Activated CD4-positive, alpha-beta T cell treated with anti-CD3 and anti-CD28 coated beads, Interleukin-2, amount 10 ng/mL, durations not matched to agents 7 days and 5 days (primary cell): Measurements from ENCODE around the gene OXSR1. TPM values are rescaled to one million over a fixed set of nuclear protein-coding genes. Genes with fewer than 3 reads are reported as not detected.
"Not testable (repeated sequence)": the region's sequence is repeated elsewhere in the genome, so short reads cannot be mapped to it uniquely, and the experiment has no call there.

Experiments used
- CTCF ChIA-PET: fragments of 350-600 bp; sonication (Branson Sonifier 250); formaldehyde crosslinking; loops from one replicate; lab custom pipeline; 2021; ENCODE audit warnings: antibody characterized with exemption; lab: Charles Lee
- POLR2A ChIA-PET: fragments of 350-600 bp; sonication (Branson Sonifier 250); formaldehyde crosslinking; loops from one replicate; lab custom pipeline; 2021; ENCODE audit warnings: antibody characterized with exemption; lab: Charles Lee
- DNase-seq: peaks from one replicate; pipeline ENCODE4 v3.0.0-alpha.2; 2020
- H3K27ac Mint-ChIP-seq: one replicate; pipeline ENCODE4 v1.8.0; 2021; ENCODE audit warnings: mild to moderate bottlenecking, moderate library complexity, mixed read lengths
- H3K27me3 Mint-ChIP-seq: one replicate; pipeline ENCODE4 v1.8.0; 2021; ENCODE audit warnings: mixed read lengths
- H3K36me3 Mint-ChIP-seq: one replicate; pipeline ENCODE4 v1.8.0; 2021; ENCODE audit warnings: low read depth, mixed read lengths
- H3K4me1 Mint-ChIP-seq: one replicate; pipeline ENCODE4 v1.8.0; 2021; ENCODE audit warnings: mixed read lengths
- H3K4me3 Mint-ChIP-seq: one replicate; pipeline ENCODE4 v1.8.0; 2021; ENCODE audit warnings: mild to moderate bottlenecking, moderate library complexity, mixed read lengths
- H3K9me3 Mint-ChIP-seq: one replicate; pipeline ENCODE4 v1.8.0; 2021; ENCODE audit warnings: mixed read lengths
- total RNA-seq, 2 experiments: library from RNA; stranded (reverse); gene quantifications; one replicate each; pipeline ENCODE4 v1.2.3, GENCODE V29; 2021

The OXSR1 gene
- total RNA-seq, 2 experiments from 2014 or later: 52.4 to 57.3 TPM

GRCh38 chr3:38133209-38133556 is 32.2 kb upstream of the OXSR1 start:
- Mint-ChIP-seq H3K4me3 (no peak overlapping the region), H3K27me3 (no peaks in the 10 kb centered on the region), H3K9me3 (no peaks in the 10 kb centered on the region), H3K4me1 (peaks cover 44% of the 10 kb centered on the region), H3K27ac (no peak overlapping the region), H3K36me3 (peaks cover 55% of the 10 kb centered on the region)
- CTCF ChIA-PET: interaction anchor here (1.1 to 1.6 kb wide), 3 partner anchors 10 to 30 kb away, joined by 3 to 4 read pairs (median 3); no protein-coding TSS in a partner anchor
- DNase-seq: no peak
- POLR2A ChIA-PET: no interaction called here

DNA sequence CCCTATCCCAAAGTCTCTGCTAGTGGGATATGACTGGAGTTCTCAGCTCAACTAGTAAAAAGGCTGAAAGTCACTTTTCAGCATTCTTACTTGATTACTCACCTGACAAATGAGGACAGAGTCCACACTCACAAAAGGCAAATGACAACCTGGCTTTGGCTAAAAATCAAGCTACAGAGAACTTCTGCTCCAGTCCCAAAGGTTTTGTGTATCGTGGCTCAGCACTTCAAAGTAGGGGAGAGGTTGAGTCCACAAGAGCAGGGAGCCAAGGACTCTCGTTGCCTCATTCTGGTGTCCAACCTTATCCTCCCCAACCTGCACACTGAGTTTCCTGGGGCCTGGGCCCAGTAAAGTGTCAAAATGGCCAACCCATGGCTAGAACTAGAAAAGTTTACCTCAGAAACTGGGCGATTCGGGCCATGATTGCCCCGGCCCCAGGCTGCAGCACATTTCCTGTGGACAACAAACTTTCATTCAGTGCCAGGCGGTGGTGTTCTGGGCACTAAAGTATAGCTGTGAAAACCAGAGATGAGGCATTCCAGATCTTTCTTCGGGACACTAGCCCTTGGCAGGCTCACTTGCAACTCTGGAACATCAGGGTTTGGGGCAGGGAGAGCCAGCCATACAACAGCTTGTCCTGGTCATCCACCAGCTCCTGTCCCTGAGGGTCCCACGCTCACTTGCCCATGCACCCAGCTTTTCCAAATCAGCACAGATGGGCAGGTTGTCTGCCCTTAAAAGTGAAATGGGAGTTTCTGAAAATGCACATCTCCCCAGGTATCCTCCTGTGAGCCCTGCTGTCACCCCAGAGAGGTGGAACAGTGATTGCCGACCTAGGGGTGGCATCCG is 31.6 kb upstream of the OXSR1 start:
- ChIA-PET CTCF (interaction anchor here (1.1 to 1.6 kb wide), 3 partner anchors 9 to 29 kb away, joined by 3 to 4 read pairs (median 3); no protein-coding TSS in a partner anchor), POLR2A (no interaction called here)
- peaks cover 46% of the 10 kb centered on the region for H3K4me1 Mint-ChIP-seq
- H3K27ac Mint-ChIP-seq: peak overlapping the region; percentile 48
- DNase-seq: no peak
- no peaks in the 10 kb centered on the region for H3K27me3 Mint-ChIP-seq
- H3K9me3 Mint-ChIP-seq: no peaks in the 10 kb centered on the region
- peaks cover 53% of the 10 kb centered on the region for H3K36me3 Mint-ChIP-seq
- H3K4me3 Mint-ChIP-seq: no peak overlapping the region

- DNase-seq, H3K9me3 Mint-ChIP-seq, H3K27me3 Mint-ChIP-seq, POLR2A ChIA-PET: not testable (repeated sequence)
- H3K4me1 Mint-ChIP-seq: peaks cover 52% of the 10 kb centered on the region
- H3K4me3 Mint-ChIP-seq: peak overlapping the region; percentile 84
- CTCF ChIA-PET: interaction anchor here (1.5 to 1.6 kb wide), 2 partner anchors 8 to 29 kb away, joined by 3 to 4 read pairs; no protein-coding TSS in a partner anchor
- peaks cover 55% of the 10 kb centered on the region for H3K36me3 Mint-ChIP-seq
- peak overlapping the region; percentile 99 for H3K27ac Mint-ChIP-seq
These were observed 30.7 kb upstream of the OXSR1 start for GRCh38 chr3:38134517-38135143.

- H3K36me3 Mint-ChIP-seq: peaks cover 57% of the 10 kb centered on the region
These were observed 29.6 kb upstream of the OXSR1 start for GRCh38 chr3:38135621-38136277.

GRCh38 chr3:38136393-38136776 is 29.0 kb upstream of the OXSR1 start:
- peak overlapping the region; percentile 84 for H3K4me3 Mint-ChIP-seq
- ChIA-PET CTCF (interaction anchor here (0.8 to 1.8 kb wide), 5 partner anchors 27 to 343 kb away, joined by 3 to 8 read pairs (median 4); partner anchors contain the start of gene OXSR1), POLR2A (interaction anchor here (2.6 kb wide), 1 partner anchor 29 kb away, joined by 17 read pairs; the partner anchor contains the start of gene OXSR1)
- DNase-seq: peak; percentile 20
- H3K27ac Mint-ChIP-seq: peak overlapping the region; percentile 99
- H3K36me3 Mint-ChIP-seq: peaks cover 58% of the 10 kb centered on the region
- H3K4me1 Mint-ChIP-seq: peaks cover 66% of the 10 kb centered on the region
- no peaks in the 10 kb centered on the region for H3K27me3 Mint-ChIP-seq
- no peaks in the 10 kb centered on the region for H3K9me3 Mint-ChIP-seq

More at GRCh38 chr3:38135621-38136277, 29.6 kb upstream of the OXSR1 start:
- peak; percentile 76 for DNase-seq
- CTCF ChIA-PET: interaction anchor here (1.5 kb wide), 1 partner anchor 183 kb away, joined by 4 read pairs; no protein-coding TSS in a partner anchor
- peak overlapping the region; percentile 84 for H3K4me3 Mint-ChIP-seq
- H3K27me3 Mint-ChIP-seq, H3K9me3 Mint-ChIP-seq: not testable (repeated sequence)
- H3K4me1 Mint-ChIP-seq: peaks cover 61% of the 10 kb centered on the region
- POLR2A ChIA-PET: interaction anchor here (2.6 kb wide), 1 partner anchor 29 kb away, joined by 17 read pairs; the partner anchor contains the start of gene OXSR1
- H3K27ac Mint-ChIP-seq: peak overlapping the region; percentile 99

GRCh38 chr3:38136777-38137614 is 28.3 kb upstream of the OXSR1 start, which contains the start of gene ACAA1:
Gene ACAA1, minus strand, starts transcription at chr3:38137127. Its CDS starts 92 bp downstream, at chr3:38137035.
- DNase-seq: peak; percentile 99
- H3K27me3 Mint-ChIP-seq: no peaks in the 10 kb centered on the region
- H3K27ac Mint-ChIP-seq: peak within 1 kb of the TSS; percentile 99
- ChIA-PET CTCF (interaction anchor here (0.6 to 1.8 kb wide), 9 partner anchors 9 to 343 kb away, joined by 3 to 8 read pairs (median 4); partner anchors contain the start of gene OXSR1), POLR2A (interaction anchor here (0.6 to 2.6 kb wide), 3 partner anchors 17 to 911 kb away, joined by 6 to 17 read pairs (median 7); partner anchors contain the start of gene OXSR1)
- H3K36me3 Mint-ChIP-seq: peaks cover 59% of the 10 kb centered on the region
- H3K4me3 Mint-ChIP-seq: peak within 1 kb of the TSS; percentile 84
- peaks cover 68% of the 10 kb centered on the region for H3K4me1 Mint-ChIP-seq
- no peaks in the 10 kb centered on the region for H3K9me3 Mint-ChIP-seq

- Mint-ChIP-seq H3K9me3 (no peaks in the 10 kb centered on the region), H3K4me3 (peak overlapping the region; percentile 84), H3K36me3 (peaks cover 65% of the 10 kb centered on the region), H3K4me1 (peaks cover 69% of the 10 kb centered on the region), H3K27ac (peak overlapping the region; percentile 99), H3K27me3 (no peaks in the 10 kb centered on the region)
- peak; percentile 26 for DNase-seq
- ChIA-PET POLR2A (interaction anchor here (0.6 to 2.6 kb wide), 2 partner anchors 27 to 912 kb away, joined by 6 to 17 read pairs; partner anchors contain the start of gene OXSR1), CTCF (interaction anchor here (0.6 to 1.8 kb wide), 8 partner anchors 9 to 208 kb away, joined by 3 to 8 read pairs (median 4); partner anchors contain the start of gene OXSR1)
These were observed 27.6 kb upstream of the OXSR1 start for GRCh38 chr3:38137615-38138348.

DNA sequence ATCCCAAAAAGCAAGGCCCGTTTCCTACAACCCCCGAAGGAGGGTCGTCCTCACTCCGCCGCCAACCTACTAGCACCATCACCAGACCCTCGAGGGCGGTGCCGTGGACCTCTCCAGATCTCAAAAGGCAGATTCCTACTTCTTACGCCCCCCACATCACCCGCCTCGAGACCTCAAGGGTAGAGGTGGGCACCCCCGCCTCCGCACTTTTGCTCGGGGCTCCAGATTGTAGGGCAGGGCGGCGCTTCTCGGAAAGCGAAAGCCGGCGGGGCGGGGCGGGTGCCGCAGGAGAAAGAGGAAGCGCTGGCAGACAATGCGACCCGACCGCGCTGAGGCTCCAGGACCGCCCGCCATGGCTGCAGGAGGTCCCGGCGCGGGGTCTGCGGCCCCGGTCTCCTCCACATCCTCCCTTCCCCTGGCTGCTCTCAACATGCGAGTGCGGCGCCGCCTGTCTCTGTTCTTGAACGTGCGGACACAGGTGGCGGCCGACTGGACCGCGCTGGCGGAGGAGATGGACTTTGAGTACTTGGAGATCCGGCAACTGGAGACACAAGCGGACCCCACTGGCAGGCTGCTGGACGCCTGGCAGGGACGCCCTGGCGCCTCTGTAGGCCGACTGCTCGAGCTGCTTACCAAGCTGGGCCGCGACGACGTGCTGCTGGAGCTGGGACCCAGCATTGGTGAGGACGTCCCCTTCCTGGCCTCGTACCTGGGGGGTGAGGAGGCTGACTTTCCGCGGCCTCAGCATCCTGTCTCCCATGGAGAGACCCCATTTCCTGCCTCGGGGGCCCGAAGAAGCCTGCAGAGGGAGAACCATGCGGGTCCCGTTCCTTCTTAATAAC is 26.8 kb upstream of the OXSR1 start, which contains the start of gene MYD88:
TSS of gene MYD88 (plus strand) at position 313 of the 842 bp plus-strand sequence. CDS start at position 353, 40 bp downstream.
- DNase-seq: peak; percentile 88
- Mint-ChIP-seq H3K36me3 (peaks cover 62% of the 10 kb centered on the region), H3K9me3 (no peaks in the 10 kb centered on the region), H3K27ac (peak within 1 kb of the TSS; percentile 99), H3K4me1 (peaks cover 63% of the 10 kb centered on the region), H3K27me3 (no peaks in the 10 kb centered on the region), H3K4me3 (peak within 1 kb of the TSS; percentile 84)
- CTCF ChIA-PET: interaction anchor here (0.8 to 2.1 kb wide), 6 partner anchors 19 to 383 kb away, joined by 3 to 5 read pairs (median 4); partner anchors contain the start of gene OXSR1
- POLR2A ChIA-PET: interaction anchor here (0.5 to 2.6 kb wide), 3 partner anchors 26 to 31 kb away, joined by 3 to 17 read pairs (median 11); partner anchors contain the start of gene OXSR1

DNA sequence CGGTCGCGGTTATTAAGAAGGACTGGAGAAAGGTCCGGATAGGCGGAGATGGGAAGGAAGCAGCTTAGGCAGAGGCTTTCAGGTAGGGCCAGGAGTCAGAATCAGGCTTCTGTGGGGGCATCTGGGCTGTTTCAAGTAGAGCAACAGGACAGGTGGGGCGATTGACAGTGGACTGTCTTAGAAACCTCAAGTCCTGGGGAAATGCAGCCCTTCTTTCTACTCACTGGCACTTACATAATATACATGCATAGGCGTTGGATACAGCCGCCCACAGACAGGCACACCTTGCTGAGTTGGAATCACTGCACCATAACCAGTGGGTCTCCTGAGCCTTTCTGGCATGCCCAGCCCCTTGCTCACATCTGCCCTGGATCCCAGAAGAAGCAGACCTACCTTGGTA is 26.1 kb upstream of the OXSR1 start:
- CTCF ChIA-PET: interaction anchor here (0.8 to 2.1 kb wide), 6 partner anchors 18 to 382 kb away, joined by 3 to 5 read pairs (median 4); partner anchors contain the start of gene OXSR1
- no peaks in the 10 kb centered on the region for H3K9me3 Mint-ChIP-seq
- H3K4me3 Mint-ChIP-seq: peak overlapping the region; percentile 84
- H3K27ac Mint-ChIP-seq: peak overlapping the region; percentile 99
- POLR2A ChIA-PET: interaction anchor here (1.4 kb wide), 1 partner anchor 26 kb away, joined by 3 read pairs; the partner anchor contains the start of gene OXSR1
- H3K27me3 Mint-ChIP-seq: no peaks in the 10 kb centered on the region
- peaks cover 60% of the 10 kb centered on the region for H3K4me1 Mint-ChIP-seq
- H3K36me3 Mint-ChIP-seq: peaks cover 62% of the 10 kb centered on the region
- no peak for DNase-seq

DNA sequence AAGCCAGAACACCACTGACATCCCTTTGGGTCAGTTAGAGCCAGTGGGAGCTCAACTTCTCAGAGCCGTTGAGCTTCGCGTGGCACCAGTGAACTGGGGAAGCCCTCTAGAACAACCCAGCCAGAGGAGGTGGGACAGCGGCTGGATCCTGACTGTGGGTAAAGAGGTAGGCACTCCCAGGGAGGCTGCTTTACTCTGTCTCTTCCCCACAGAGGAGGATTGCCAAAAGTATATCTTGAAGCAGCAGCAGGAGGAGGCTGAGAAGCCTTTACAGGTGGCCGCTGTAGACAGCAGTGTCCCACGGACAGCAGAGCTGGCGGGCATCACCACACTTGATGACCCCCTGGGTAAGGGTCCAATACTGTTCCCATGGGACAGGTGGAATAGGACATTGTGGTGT is 25.7 kb upstream of the OXSR1 start:
- Mint-ChIP-seq H3K36me3 (peaks cover 57% of the 10 kb centered on the region), H3K4me3 (peak overlapping the region; percentile 84), H3K4me1 (peaks cover 55% of the 10 kb centered on the region), H3K9me3 (no peaks in the 10 kb centered on the region), H3K27me3 (no peaks in the 10 kb centered on the region), H3K27ac (peak overlapping the region; percentile 99)
- ChIA-PET POLR2A (interaction anchor here (1.4 kb wide), 1 partner anchor 25 kb away, joined by 3 read pairs; the partner anchor contains the start of gene OXSR1), CTCF (interaction anchor here (0.5 to 2.1 kb wide), 8 partner anchors 19 to 381 kb away, joined by 3 to 5 read pairs (median 3); partner anchors contain the start of gene OXSR1)
- no peak for DNase-seq
